NCI-H526 (cell line): ENCODE data around the gene LONP1.
"Not testable (repeated sequence)": the region's sequence is repeated elsewhere in the genome, so short reads cannot be mapped to it uniquely, and the experiment has no call there.

ENCODE experiments used
- DNase-seq, 2 experiments: peaks; one replicate each; lab custom pipeline; 2025; lab: John Stamatoyannopoulos, UW

Gene LONP1, protein sequence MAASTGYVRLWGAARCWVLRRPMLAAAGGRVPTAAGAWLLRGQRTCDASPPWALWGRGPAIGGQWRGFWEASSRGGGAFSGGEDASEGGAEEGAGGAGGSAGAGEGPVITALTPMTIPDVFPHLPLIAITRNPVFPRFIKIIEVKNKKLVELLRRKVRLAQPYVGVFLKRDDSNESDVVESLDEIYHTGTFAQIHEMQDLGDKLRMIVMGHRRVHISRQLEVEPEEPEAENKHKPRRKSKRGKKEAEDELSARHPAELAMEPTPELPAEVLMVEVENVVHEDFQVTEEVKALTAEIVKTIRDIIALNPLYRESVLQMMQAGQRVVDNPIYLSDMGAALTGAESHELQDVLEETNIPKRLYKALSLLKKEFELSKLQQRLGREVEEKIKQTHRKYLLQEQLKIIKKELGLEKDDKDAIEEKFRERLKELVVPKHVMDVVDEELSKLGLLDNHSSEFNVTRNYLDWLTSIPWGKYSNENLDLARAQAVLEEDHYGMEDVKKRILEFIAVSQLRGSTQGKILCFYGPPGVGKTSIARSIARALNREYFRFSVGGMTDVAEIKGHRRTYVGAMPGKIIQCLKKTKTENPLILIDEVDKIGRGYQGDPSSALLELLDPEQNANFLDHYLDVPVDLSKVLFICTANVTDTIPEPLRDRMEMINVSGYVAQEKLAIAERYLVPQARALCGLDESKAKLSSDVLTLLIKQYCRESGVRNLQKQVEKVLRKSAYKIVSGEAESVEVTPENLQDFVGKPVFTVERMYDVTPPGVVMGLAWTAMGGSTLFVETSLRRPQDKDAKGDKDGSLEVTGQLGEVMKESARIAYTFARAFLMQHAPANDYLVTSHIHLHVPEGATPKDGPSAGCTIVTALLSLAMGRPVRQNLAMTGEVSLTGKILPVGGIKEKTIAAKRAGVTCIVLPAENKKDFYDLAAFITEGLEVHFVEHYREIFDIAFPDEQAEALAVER

DNA sequence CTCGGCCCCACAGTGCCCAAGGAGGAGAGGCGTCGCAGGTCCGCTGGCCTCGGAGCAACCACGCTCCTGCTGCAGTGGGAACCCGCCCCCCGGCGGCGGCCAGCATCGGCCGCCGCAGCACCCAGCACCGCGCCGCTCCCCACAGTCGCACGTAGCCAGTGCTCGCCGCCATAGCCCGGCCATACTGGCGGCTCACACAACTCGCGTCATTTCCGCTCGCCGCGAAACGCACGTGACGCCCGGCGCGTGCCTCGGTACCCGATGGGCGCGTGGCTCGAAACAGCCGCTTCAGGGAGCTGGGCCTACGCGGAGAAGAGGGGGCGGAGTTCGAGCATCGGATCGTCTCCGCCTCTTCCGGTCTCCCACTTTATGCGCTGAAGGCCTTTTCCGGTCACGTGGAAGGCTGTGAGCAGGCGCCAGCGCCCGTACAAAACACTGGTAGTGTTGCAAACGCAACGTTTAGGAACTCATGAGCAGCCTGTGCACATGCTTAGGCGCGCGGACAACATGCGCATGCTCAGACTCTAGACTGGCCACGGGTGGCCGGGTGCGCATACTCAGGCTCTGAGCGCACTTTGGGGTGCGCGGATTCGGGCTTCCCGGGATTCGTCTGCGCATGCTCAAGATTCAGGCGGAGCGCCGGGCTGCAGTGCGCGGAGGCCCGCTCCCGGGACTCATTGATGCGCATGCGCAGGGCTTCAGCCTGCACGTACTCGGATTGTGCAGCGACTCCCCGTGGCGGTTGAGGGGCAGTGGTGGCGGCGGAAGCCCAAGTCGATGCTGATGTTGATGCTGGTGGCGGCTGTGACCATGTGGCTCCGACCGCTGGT is at the start of gene LONP1, which contains the start of gene CATSPERD:
LONP1 (minus strand) TSS at position 186 of the 830 bp plus-strand sequence; CDS start at position 172, 14 bp downstream.
CATSPERD (plus strand) TSS at position 677 of the 830 bp plus-strand sequence; CDS start at position 778, 101 bp downstream.
- DNase-seq = peak; percentile 94 to 98

DNA sequence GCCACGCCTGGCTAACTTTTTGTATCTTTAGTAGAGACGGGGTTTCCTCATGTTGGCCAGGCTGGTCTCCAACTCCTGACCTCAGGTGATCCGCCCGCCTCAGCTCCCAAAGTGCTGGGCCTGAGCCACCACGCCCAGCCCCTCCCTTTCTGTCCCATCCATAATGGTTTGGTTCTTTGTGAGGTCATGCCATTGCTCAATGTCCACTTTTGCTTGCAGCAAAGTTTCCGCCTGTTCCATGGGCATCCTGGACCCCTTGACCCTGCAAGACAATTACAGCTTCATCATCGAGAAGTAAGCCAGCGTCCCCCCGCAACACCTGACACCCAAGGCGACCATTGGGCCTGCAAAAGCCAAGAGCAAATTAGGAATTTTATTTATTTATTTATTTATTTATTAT is 48.0 kb upstream of the LONP1 start:
- no peak for DNase-seq

DNA sequence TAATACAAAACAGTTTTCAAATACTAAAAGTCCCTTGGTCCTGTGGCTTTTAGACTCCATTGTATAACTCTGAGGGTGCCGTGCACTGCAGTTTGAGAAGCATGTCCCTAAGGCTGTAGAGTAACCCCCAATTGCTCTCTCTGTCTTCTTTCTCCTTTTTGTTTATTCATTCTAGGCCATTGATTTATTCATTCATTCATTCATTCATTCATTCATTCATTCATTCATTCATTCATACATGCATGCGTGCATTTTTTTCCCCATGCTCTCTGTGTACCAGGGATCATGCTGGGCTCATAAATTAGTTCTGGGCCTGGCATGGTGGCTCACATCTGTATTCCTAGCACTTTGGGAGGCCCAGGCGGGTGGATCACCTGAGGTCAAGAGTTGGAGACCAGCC is 45.3 kb upstream of the LONP1 start:
- no peak for DNase-seq

DNA sequence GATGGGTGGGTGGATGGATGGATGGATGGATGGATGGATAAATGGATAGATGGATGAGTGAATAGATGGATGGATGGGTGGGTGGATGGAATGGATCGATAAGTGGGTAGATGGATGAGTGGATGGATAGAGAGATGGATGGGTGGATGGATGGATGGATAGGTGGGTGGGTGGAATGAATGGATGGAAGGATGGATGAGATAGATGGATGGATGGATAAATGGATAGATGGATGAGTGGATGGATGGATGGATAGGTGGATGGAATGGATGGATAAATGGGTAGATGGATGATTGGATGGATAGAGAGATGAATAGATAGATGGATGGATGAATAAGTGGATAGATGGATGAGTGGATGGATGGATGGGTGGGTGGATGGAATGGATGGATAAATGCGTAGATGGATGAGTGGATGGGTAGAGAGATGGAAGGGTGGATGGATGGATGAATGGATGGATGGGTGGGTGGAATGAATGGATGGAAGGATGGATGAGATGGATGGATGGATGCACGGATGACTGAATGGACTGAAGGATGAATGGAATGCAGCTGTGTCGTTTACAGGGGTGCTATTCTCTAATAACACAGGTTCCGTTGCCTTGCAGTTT is 42.8 kb upstream of the LONP1 start:
- no peak for DNase-seq

DNA sequence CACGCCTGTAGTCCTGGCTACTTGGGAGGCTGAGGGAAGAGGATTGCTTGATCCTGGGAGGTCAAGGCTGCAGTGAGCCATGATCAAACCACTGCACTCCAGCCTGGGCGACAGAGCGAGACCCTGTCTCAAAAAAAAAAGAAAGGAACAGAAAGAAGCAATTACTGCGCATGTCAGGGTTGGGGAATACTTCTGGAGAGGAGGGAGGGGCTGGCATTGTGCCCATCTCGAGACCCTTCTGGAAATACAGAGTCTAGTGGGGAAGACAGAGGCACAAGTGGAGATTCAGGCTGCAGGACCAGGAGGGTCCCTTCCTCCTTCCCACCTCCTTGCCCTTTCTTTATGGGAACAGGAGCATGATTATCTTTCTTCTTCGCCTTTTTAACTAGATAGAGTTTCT is 33.8 kb upstream of the LONP1 start:
- no peak for DNase-seq

DNA sequence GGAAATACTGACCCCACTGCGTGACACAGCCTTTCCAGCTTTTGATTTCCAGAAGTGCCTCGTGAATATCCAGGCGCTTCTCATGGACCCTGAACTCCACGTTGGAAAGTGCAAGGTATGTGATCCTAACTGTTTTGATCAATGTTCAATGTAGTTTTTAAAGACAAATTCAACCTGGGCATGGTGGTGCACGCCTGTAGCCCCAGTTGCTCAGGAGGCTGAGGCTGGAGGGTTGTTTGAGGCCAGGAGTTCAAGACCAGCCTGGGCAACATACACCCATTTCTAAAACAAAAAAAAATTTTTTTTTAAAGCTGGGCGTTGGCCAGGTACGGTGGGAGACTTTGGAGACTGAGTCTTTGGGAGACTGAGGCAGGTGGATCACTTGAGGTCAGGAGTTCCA is 31.8 kb upstream of the LONP1 start:
- no peak for DNase-seq

DNA sequence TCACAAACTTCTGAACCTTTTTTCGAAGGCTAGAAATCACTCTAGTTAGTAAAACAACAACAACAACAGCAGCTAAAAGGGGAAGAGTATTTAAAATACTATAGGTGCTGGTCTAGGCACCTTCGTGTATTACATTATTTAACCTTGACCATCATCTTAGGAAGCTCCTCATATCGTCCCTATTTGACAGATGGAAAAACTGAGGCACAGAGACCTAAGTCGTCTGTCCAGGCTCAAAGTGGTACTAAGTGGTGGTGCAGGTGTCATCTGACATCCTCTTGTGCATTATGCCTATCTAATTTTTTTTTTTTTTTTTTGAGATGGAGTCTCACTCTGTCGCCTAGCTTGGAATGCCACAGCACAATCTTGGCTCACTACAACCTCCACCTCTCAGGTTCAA is 29.6 kb upstream of the LONP1 start:
- no peak for DNase-seq

DNA sequence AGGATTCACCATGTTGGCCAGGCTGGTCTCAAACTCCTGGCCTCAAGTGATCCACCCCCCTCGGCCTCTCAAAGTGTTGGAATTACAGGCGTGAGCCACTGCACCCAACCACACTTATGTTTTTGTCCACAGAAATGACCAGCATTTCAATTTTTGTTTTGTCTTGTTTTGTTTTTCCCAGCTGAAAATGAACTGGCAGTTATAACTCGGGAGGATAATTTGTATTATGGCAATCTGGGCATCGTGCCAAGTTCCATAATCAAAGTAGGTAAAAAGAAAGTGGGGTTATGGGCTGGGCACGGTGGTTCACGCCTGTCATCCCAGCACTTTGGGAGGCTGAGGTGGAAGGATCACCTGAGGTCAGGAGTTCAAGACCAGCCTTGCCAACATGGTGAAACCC is 29.0 kb upstream of the LONP1 start:
- not testable (repeated sequence) for DNase-seq

DNA sequence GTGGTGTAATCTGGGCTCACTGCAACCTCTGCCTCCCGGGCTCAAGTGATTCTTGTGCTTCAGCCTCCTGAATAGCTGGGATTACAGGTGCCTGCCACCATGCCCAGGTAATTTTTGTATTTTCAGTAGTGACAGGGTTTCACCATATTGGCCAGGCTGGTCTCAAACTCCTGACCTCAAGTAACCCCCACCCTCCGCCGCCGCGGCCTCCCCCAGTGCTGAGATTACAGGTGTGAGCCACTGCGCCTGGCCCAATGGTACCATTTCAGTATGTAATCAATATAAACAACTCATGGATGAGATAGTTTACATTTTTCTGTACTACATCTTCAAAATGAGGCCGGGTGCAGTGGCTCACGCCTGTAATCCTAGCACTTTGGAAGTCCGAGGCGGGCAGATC is 25.1 kb upstream of the LONP1 start:
- DNase-seq = not testable (repeated sequence)

DNA sequence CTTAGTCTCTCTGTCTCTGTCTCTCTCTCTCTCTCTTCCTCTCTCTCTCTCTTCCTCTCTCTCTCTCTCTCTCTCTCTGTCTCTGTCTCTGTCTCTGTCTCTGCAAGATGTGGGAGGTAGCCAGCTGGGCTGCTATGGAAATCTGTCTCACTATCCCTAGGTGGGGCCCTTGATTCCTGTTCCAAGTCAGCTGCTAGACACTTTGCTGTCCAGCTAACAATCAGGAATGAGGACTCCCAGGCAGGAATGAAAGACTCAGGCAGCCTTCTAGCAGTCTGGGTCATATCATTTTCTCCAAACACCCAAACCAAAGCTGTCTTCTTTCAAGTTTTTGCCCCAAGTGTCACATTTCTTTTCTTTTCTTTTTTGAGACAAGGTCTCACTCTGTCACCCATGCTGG is 23.7 kb upstream of the LONP1 start:
- no peak for DNase-seq

DNA sequence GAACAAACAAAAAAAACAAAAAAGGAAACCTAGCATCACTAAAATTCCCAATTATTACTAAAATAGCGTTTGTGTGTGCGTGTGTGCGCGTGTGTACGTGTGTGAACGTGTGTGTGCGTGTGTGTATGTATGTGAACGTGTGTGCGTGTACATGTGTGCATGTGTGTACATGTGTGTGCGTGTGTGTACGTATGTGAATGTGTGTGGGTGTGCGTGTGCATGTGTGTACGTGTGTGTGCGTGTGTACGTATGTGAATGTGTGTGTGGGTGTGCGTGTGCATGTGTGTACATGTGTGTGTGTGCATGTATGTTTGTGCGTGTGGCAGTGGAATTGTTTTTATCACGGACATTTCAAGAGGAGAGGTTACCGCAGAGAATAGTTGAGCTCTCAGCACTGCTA is 22.1 kb upstream of the LONP1 start:
- DNase-seq = no peak

DNA sequence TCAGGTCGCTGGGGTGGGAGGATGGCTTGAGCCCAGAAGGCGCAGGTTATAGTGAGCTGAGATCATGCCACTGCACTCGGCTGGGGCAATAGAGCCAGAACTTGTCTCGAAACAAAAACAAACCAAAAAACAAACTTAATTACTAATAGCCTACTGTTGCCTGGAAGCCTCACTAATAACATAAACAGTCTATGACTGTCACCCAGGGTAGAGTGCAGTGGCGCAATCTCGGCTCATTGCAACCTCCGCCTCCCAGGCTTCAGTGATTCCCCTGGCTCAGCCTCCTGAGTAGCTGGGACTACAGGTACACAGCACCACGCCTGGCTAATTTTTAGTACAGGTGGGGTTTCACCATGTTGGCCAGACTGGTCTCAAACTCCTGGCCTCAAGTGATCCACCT is 18.5 kb upstream of the LONP1 start:
- no peak for DNase-seq

DNA sequence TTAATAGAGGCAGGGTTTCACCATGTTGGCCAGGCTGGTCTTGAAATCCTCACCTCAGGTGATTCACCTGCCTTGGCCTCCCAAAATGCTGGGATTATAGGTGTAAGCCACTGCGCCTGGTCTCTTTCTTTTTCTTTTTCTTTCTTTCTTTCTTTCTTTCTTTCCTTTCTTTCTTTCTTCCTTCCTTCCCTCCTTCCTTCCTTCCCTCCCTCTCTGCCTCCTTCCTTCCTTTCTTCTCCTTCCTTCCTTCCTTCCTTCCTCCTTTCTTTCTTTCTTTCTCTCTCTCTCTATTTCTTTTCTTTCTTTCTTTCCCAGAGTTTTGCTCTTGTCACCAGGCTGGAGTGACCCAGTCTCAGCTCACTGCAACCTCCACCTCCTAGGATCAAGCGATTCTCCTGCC is 13.2 kb upstream of the LONP1 start:
- not testable (repeated sequence) for DNase-seq

DNA sequence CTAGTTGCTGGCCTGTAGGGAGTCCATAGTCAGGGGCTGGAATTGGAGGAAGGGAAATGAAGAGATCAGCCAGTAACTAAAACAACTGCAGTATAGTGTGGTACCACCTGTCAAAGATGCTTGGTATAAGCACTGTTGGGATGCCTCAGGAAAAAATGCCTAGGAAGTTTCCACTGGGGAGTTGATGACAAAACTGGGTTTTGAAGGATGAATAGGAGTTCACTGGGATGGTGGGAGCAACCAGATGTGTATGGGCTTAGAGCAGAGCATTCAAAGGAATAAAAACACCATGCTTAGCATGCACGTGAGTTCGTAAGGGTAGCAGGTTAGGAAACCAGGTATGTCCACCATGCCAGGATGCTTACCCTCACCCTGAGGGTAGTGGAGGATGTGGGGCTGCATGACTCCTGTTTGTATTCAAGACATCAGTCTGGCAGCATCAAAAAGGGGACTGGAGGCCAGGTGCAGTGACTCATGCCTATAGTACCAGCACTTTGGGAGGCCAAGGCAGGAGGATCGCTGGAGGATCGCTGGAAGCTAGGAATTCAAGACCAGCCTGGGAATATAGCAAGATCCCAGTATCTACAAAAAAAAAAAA is 7.6 kb upstream of the LONP1 start:
- no peak for DNase-seq

DNA sequence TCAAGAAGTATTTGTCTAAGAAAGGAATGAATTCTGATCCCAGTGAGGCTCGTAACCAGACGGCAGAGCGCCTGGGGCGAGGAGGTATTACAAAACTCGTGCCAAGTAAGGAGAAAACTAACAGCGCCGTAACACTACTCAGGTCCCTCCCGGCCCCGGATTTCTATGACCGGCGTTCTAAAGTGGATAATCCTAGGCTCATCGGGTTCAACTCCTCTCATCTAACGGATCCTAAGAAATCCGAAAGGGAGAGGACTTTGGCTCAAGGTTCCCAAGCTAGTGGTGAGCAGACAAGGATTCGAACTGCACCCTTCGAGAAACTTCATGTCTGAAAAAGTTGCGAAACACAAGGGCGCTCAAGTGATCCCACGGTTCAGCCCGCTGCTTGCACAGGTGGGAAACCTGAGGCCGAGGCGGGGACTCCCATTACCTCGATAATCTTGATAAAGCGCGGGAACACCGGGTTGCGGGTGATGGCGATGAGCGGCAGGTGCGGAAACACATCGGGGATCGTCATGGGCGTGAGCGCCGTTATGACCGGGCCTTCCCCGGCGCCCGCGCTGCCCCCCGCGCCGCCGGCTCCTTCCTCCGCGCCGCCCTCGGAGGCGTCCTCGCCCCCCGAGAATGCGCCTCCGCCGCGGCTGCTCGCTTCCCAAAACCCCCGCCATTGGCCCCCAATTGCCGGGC is 529 bp downstream of the LONP1 start:
- no peak for DNase-seq

DNA sequence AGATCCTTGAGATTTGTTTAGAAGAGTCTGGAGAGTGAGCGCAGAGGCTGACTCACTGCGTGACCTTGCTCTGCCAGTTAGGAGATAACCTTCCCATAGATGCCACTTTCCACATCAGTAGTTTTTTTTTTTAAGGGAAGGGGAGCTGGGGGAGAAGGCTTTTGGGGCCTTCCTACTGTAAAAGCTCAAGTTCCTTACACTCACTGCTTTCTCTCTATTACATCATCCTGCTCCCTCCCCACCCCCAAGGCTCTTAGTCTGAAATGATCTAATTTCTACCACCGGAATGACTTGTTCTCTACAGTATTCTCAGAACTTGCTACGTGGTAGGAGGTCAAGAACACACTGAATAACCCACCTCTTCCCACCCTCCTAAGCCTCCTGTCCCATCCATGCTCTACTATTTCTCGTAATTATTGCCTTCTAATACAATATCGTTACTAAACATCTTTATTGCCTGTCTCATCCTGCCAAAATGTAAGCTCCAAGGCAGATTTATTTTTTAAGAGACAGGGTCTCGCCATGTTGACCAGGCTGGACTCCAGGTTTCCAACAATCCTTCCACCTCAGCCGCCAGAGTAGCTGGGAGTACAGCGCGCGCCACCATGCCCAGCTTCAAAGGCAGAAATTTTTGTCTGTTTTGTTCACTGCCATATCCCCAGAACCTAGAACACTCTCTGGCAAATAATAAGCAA is 1.2 kb downstream of the LONP1 start:
- no peak for DNase-seq

DNA sequence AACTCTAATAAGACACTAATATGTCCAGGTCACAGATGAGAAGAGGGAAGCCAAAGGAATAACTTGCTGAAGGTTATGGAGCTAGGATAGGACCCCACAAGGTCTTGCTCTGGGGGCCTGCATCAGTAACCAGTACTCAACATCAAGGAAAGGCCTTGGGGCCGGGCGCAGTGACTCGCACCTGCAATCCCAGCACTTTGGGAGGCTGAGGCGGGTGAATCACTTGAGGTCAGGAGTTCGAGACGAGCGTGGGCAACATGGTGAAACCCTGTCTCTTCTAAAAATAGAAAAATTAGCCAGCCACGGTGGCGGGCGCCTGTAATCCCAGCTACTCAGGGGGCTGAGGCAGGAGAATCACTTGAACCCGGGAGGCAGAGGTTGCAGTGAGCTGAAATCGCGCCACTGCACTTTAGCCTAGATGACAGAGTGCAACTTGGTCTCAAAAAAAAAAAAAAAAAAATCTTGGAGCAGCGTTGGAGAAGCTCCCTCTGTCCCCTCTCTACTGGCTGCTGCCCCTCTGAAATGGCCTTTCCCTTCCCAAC is 1.8 kb downstream of the LONP1 start:
- DNase-seq = no peak

DNA sequence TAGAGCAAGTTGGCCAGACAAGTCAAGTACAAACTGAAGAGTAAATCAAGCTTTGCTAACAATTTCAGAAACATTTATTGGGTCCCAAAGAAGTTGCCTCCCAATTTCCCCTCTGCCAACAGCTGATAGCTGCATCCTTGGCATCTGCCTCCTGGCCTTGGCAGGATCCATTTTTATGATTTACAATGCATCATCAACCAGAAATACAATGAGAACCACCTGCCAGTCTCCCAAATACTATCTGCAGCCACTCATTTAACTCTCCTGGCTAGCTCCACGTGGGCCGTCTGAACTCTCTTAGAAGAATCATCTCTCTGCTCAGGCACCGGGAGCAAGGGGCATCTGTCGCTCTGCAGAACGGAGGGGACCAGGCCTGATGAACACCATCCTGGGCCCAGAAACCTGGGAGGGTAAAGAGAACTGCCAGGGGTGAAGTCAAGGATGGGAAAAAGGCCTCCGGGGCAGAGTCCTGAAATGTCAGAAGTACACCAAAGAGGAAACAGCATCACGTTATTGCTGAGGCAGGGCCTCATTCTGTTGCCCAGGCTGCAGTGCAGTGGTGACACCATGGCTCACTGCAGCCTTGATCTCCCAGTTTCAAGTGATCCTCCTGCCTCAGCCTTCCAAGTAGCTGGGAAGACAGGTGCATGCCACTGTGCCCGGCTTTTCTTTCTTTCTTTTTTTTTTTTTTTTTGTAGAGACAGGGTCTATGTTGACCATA is 2.6 kb downstream of the LONP1 start:
- DNase-seq = no peak

DNA sequence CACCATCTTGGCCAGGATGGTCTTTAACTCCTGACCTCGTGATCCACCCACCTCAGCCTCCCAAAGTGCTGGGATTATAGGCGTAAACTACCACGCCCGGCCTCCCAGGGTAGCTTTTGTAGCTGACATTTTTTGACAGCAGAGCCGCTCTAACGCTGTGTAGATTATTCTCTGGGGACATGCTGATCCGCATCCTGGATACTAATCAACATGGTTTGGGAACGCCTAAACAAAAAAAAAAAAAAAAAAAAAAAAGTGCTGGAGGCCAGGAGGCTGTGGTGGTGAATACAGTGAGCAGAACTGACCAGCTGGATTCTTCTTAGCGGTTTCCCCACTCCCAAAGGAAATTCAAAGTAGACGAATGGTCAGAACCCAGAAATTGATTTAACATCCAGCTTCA is 5.1 kb downstream of the LONP1 start:
- DNase-seq = no peak
